Measurements from ENCODE around the gene DPF3. TPM values are rescaled to one million over a fixed set of nuclear protein-coding genes. Genes with fewer than 3 reads are reported as not detected.

The DPF3 gene
- 1 to 10 TPM in 2 of 4 donors, under 1 TPM in 2; 0.22 to 5.4 (median 2.7) TPM for total RNA-seq

DNA sequence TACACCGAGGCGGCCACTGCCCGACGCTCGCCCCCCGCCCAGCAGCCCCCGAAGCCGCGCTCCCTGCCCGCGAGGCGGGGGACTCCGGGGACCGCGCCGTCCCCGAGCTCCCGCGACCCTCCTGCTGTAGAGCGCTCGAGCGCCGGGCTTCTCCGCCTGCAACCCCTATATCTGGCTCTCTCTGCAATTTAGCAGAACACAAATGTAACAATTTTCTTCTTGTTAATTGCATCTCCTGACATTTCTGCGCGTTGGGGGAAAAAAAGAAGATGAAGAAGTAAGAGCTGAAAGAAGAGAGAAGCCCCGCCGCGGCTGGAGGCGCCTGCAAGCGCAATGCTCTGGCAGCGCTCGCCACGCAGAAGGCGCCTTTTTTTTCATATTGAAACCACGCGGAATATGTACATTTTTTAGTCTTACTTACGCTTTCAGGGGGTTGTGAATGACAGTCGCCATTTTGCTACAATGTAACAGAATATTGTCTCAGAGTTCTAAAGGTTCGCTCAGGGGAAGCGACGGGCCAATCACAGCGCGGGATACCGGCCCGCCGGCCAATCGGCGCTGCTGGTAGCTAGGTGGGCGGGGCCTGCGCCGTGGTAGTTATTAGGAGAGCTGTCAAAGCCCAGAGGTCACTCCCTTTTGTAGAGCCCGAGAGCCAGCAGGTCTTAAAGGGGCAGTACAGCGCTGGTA, at the start of gene DPF3:
TSS of gene DPF3 (minus strand) at position 466 of the 687 bp plus-strand sequence. CDS start at position 453, 13 bp downstream.
- no peaks in the 10 kb centered on the region for H3K36me3 ChIP-seq
- TF ChIP-seq POLR2A (IDR thresholded peaks at IDR 0.05) (peak in 1 of 2 donors; percentile 65), EP300 (IDR thresholded peaks at IDR 0.05) (peak in 1 of 2 donors; percentile 65)
- TF ChIP-seq, protein P1, sequence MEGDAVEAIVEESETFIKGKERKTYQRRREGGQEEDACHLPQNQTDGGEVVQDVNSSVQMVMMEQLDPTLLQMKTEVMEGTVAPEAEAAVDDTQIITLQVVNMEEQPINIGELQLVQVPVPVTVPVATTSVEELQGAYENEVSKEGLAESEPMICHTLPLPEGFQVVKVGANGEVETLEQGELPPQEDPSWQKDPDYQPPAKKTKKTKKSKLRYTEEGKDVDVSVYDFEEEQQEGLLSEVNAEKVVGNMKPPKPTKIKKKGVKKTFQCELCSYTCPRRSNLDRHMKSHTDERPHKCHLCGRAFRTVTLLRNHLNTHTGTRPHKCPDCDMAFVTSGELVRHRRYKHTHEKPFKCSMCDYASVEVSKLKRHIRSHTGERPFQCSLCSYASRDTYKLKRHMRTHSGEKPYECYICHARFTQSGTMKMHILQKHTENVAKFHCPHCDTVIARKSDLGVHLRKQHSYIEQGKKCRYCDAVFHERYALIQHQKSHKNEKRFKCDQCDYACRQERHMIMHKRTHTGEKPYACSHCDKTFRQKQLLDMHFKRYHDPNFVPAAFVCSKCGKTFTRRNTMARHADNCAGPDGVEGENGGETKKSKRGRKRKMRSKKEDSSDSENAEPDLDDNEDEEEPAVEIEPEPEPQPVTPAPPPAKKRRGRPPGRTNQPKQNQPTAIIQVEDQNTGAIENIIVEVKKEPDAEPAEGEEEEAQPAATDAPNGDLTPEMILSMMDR (IDR thresholded peaks at IDR 0.05): no peak
- peaks cover 0 to 30% (median 11%) of the 10 kb centered on the region in 4 donors for H3K4me1 ChIP-seq
- peaks cover 0 to 59% of the 10 kb centered on the region in 2 donors for H3K27me3 ChIP-seq
- peak within 1 kb of the TSS in 1 of 4 donors; percentile 32 for H3K27ac ChIP-seq
- H3K9me3 ChIP-seq: no peaks in the 10 kb centered on the region
- peak; percentile 95 to 97 for DNase-seq (ENCODE audit: low spot score in 2 of 2)
- peak within 1 kb of the TSS; percentile 54 to 75 (median 60) for H3K4me3 ChIP-seq
- WGBS, 2 donors: 0 to 1% methylated on average over 42 to 54 of the region's 54 CpGs

DNA sequence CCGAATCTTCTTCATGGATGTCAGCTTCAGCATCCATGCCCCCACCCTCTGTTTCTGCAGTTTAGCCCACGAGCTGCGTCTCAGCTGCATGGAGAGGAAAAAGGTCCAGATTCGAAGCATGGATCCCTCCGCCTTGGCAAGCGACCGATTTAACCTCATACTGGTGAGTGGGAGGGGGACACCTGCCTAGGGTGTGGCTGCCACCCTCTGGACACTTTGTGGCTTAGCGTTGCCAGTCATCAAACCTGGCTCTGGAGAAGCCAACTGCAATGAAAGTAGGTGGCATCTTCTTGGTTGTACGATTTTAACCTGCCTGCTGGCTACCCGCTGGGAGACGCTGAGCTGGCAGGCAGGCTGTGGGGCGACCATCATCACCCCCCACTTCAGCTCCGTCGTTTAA, 49.0 kb upstream of the DPF3 start:
- H3K4me3 ChIP-seq: no peak overlapping the region
- H3K9me3 ChIP-seq: no peaks in the 10 kb centered on the region
- no peak for DNase-seq (ENCODE audit: low spot score in 2 of 2)
- TF ChIP-seq POLR2A (IDR thresholded peaks at IDR 0.05): no peak
- TF ChIP-seq, protein P1 (IDR thresholded peaks at IDR 0.05): no peak
- H3K27ac ChIP-seq: no peak overlapping the region
- no peaks in the 10 kb centered on the region for H3K27me3 ChIP-seq
- H3K36me3 ChIP-seq: peaks cover 3 to 97% (median 8%) of the 10 kb centered on the region in 3 donors
- 94 to 96% methylated on average over 14 of the region's 14 CpGs for WGBS, 2 donors
- H3K4me1 ChIP-seq: no peaks in the 10 kb centered on the region

DNA sequence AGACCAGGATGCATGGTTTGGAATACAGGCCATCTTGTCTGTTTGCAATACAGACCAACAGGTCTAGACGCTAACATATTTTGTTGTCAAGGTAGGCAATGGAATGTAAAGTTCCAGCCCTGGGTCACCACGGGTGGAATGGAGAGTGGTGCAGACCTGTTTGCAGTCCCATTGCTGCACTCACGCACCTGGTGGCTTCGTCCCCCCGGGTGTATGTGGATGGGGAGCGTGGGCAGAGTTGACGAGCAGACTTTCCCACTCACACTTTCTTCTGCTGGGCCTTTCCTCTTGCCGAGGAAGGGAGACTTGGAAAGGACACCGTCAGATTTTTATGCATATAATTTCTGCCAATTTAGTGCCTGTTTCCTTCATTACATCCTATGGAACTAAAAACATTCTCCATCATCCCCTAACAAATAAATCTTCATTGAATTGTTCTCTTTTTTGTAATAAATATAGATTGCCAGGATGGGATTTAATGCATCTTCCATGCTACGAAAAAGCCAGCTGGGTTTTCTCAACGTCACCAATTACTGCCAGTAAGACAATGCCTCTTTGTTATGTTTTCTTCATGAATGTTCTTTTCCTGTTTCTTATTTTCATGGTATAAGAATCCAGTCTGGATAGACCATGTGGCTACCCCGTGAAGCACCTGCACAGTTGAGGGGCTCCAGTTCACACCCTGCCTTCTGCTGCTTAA, 47.5 kb upstream of the DPF3 start:
- H3K36me3 ChIP-seq: peaks cover 3 to 87% (median 8%) of the 10 kb centered on the region in 3 donors
- TF ChIP-seq, protein P1 (IDR thresholded peaks at IDR 0.05): no peak
- no peak for TF ChIP-seq POLR2A (IDR thresholded peaks at IDR 0.05)
- DNase-seq (ENCODE audit: low spot score in 2 of 2): no peak
- H3K27ac ChIP-seq: no peak overlapping the region
- no peaks in the 10 kb centered on the region for H3K4me1 ChIP-seq
- 69 to 73% methylated on average over 12 of the region's 12 CpGs for WGBS, 2 donors
- no peak overlapping the region for H3K4me3 ChIP-seq
- H3K27me3 ChIP-seq: no peaks in the 10 kb centered on the region
- no peaks in the 10 kb centered on the region for H3K9me3 ChIP-seq

DNA sequence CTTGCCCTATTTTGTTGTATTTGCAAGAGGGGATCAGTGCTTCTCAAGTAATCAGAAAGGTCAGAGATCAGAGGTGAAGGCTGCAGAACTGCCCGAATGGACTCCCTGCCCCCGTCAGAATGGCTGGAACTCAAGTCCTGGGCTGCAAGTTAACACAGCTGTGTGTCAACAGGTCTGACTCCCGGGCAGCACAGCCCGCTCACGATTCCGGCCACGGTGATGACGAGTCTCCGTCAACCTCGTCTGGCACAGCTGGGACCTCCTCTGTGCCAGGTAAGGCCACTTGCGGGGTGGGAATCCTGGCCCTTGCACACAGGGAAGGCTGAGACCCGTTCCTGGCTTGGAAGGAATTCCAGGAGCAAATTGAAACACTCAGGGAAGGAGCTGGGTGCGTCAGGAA, 45.7 kb upstream of the DPF3 start:
- Histone ChIP-seq H3K4me3 (no peak overlapping the region), H3K27ac (no peak overlapping the region), H3K36me3 (peaks cover 3 to 70% (median 8%) of the 10 kb centered on the region in 3 donors), H3K27me3 (no peaks in the 10 kb centered on the region), H3K9me3 (no peaks in the 10 kb centered on the region), H3K4me1 (no peaks in the 10 kb centered on the region)
- TF ChIP-seq, protein P1 (IDR thresholded peaks at IDR 0.05): no peak
- TF ChIP-seq POLR2A (IDR thresholded peaks at IDR 0.05) (no peak), EP300 (IDR thresholded peaks at IDR 0.05) (no peak)
- 64 to 71% methylated on average over 11 to 13 of the region's 13 CpGs for WGBS, 2 donors
- no peak for DNase-seq (ENCODE audit: low spot score in 2 of 2)

DNA sequence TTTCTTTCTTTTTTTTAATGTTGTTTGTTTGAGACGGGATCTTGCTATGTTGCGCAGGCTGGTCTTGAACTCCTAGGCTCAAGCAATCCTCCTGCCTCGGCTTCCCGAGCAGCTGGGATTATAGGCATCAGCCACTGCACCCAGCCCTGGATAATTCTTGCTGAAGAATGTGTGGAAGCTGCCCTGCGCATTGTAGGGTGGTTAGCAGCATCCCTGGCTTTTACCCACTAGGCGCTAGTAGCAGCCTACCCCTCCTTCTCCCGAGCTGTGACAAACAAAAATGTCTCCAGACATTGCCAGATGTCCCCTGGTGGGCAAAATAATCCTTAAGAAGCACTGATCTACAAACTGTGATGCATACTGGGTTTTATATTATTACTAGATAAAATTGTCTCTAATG, 39.0 kb upstream of the DPF3 start:
- Histone ChIP-seq H3K36me3 (peaks cover 0 to 4% (median 2%) of the 10 kb centered on the region in 3 donors), H3K27me3 (no peaks in the 10 kb centered on the region), H3K27ac (no peak overlapping the region), H3K4me1 (no peaks in the 10 kb centered on the region), H3K9me3 (no peaks in the 10 kb centered on the region), H3K4me3 (no peak overlapping the region)
- 75 to 86% methylated on average over 7 of the region's 7 CpGs for WGBS, 2 donors
- no peak for DNase-seq (ENCODE audit: low spot score in 2 of 2)
- TF ChIP-seq POLR2A (IDR thresholded peaks at IDR 0.05) (no peak), EP300 (IDR thresholded peaks at IDR 0.05) (no peak)
- TF ChIP-seq, protein P1 (IDR thresholded peaks at IDR 0.05): no peak
